Transverse colon (tissue), 4 donors: ENCODE results near the gene AARSD1. TPM values are rescaled to one million over a fixed set of nuclear protein-coding genes. Genes with fewer than 3 reads are reported as not detected.

Source experiments
- DNase-seq: peaks from one replicate; pipeline ENCODE4 v3.0.0-alpha.2; 2019
- H3K27ac ChIP-seq, 4 donors: fragments of 200-600 bp; sonication (generic); 2 replicates each; pipeline ENCODE4 v1.5.1; 2016 to 2018; ENCODE audit warnings: inconsistent platforms in 4 of 4
- H3K27me3 ChIP-seq: fragments of 200-600 bp; sonication (generic); 2 replicates; pipeline ENCODE4 v1.5.1; 2017; ENCODE audit warnings: inconsistent platforms
- H3K36me3 ChIP-seq, 4 donors: fragments of 200-600 bp; sonication (generic); 2 replicates each; pipeline ENCODE4 v1.5.1; 2017 to 2019; ENCODE audit warnings: inconsistent platforms in 4 of 4
- H3K4me1 ChIP-seq, 4 donors: fragments of 200-600 bp; sonication (generic); 2 replicates each; pipeline ENCODE4 v1.5.1; 2017 to 2020; ENCODE audit warnings: inconsistent platforms in 4 of 4
- H3K4me3 ChIP-seq, 4 donors: fragments of 200-600 bp; sonication (generic); 1 replicate in 1 of 4; 2 replicates in 3 of 4; pipeline versions ENCODE4 v1.5.1 to v1.6.1; 2017 to 2019; ENCODE audit warnings: inconsistent platforms in 4 of 4
- H3K9me3 ChIP-seq, 2 donors: fragments of 200-600 bp; sonication (generic); 2 replicates each; pipeline ENCODE4 v1.5.1; 2017 to 2019; ENCODE audit warnings: inconsistent platforms in 2 of 2
- EP300 ChIP-seq: sonication (generic); formaldehyde crosslinking; IDR thresholded peaks from one replicate; pipeline ENCODE4 v1.6.1; 2017; ENCODE audit warnings: antibody characterized with exemption, low read depth
- POLR2A ChIP-seq: fragments of 450-650 bp; IDR thresholded peaks from one replicate; pipeline ENCODE4 v1.6.1; 2016; ENCODE audit warnings: antibody characterized with exemption, mild to moderate bottlenecking, moderate library complexity
- POLR2AphosphoS5 ChIP-seq, 3 donors: sonication (generic); formaldehyde crosslinking; IDR thresholded peaks; one replicate each; pipeline ENCODE4 v1.6.1; 2016; ENCODE audit warnings: antibody characterized with exemption in 3 of 3
- WGBS, 2 donors: methylation state at CpG; one replicate each; pipeline ENCODE4 v1.1.5; 2018; ENCODE audit warnings: low coverage in 1 of 2; 5-methylcytosine and 5-hydroxymethylcytosine counted together
- in situ Hi-C, 4 donors: fragments of 200-750 bp; cut with MboI; loops; one replicate each; pipeline versions ENCODE4 v1.15.0 to v1.15.1; 2017; ENCODE audit warnings: low sequenced_read_pairs in 3 of 4, low pct_ligation_motif_present in 1 of 4, low pct_unique_long_range_greater_than_20kb in 1 of 4
- intact Hi-C: fragments of 100-400 bp; cut with DNase I; formaldehyde crosslinking; loops from one replicate; pipeline ENCODE4 v1.15.1; 2023; ENCODE audit warnings: low total_unique reads
- total RNA-seq, 4 donors: library from RNA; depleted of rRNA; stranded (reverse); fragments of >200 nt; gene quantifications; one replicate each; pipeline ENCODE4 v1.1.0, GENCODE V29; 2016
- TF ChIP-seq, protein P1 (sequence below), 5 experiments: fragments of 200-600 bp in 3 of 5; fragments of 450-650 bp in 2 of 5; sonication (generic) in 3 of 5; IDR thresholded peaks; 1 replicate in 2 of 5; 2 replicates in 3 of 5; pipeline ENCODE4 v1.5.1; 2016 to 2017; ENCODE audit warnings: antibody characterized with exemption in 5 of 5, inconsistent platforms in 3 of 5, mild to moderate bottlenecking in 2 of 5, moderate library complexity in 1 of 5

AARSD1 gene
- total RNA-seq, 4 donors from 2014 or later = 2.6 to 21.9 (median 9.5) TPM

DNA sequence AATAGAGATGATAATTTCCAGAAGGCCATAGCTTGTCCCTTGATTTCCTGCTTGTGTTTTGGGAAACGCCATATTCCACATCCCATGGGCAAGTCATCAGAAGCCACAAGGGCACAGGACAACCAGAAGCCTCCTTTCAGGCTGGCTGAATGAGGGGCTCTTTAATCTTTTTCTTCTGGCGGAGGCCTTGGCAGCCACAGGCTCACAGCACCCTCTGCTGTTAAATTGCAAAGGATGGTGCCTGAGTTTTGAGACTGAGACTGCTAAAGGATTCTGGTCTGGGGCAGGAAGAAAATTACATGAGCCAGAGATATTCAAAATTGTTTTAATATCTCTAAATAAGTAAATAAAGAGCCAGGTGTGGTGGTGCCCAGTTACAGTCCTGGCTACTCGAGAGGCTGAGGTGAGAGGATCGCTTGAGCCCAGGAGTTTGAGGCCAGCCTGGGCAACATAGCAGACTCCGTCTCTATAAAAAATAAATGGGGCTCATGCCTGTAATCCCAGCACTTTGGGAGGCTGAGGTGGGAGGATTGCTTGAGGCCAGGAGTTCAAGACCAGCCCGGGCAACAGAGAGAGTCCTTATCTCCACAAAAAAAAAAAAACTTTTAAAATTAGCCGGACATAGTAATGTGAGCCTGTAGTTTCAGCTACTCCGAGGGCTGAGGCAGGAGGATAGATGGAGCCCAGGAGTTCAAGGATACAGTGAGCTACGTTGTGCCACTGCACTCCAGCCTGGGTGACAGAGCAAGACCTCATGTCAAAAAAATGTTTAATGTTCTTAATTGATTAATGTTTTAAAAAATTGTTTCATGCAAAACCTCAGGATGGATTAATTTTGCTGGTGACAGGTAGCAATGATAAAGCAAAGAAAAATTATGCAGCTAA lies 26.3 kb downstream of the AARSD1 start:
- Histone ChIP-seq H3K36me3 (no peaks in the 10 kb centered on the region), H3K4me3 (no peak overlapping the region), H3K27me3 (peaks cover 21% of the 10 kb centered on the region), H3K9me3 (no peaks in the 10 kb centered on the region), H3K4me1 (no peaks in the 10 kb centered on the region), H3K27ac (no peak overlapping the region)
- 36 to 37% methylated on average over 8 to 9 of the region's 9 CpGs for WGBS, 2 donors
- peak; percentile 29 for DNase-seq
- in situ Hi-C loops = loop anchor here (10.0 to 25.0 kb wide), 3 partner anchors 93 to 226 kb away; partner anchors contain the start of genes AOC2 (in 2 of the 4) and PSME3 (in 1 of the 4)
- TF ChIP-seq, protein P1, sequence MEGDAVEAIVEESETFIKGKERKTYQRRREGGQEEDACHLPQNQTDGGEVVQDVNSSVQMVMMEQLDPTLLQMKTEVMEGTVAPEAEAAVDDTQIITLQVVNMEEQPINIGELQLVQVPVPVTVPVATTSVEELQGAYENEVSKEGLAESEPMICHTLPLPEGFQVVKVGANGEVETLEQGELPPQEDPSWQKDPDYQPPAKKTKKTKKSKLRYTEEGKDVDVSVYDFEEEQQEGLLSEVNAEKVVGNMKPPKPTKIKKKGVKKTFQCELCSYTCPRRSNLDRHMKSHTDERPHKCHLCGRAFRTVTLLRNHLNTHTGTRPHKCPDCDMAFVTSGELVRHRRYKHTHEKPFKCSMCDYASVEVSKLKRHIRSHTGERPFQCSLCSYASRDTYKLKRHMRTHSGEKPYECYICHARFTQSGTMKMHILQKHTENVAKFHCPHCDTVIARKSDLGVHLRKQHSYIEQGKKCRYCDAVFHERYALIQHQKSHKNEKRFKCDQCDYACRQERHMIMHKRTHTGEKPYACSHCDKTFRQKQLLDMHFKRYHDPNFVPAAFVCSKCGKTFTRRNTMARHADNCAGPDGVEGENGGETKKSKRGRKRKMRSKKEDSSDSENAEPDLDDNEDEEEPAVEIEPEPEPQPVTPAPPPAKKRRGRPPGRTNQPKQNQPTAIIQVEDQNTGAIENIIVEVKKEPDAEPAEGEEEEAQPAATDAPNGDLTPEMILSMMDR (IDR thresholded peaks at IDR 0.05) = peak; percentile 45 to 61 (median 52)
- TF ChIP-seq POLR2A = no peak
- intact Hi-C loops = loop anchor here (5.0 kb wide), 1 partner anchor 96 kb away; the partner anchor contains the start of gene AOC2

- in situ Hi-C loops (loop anchor here in 3 of 4 donors (10.0 to 25.0 kb wide), 4 partner anchors 75 to 217 kb away; partner anchors contain the start of genes AOC2 (in 2 of the 3), AOC3 (in 1 of the 3) and PSME3 (in 1 of the 3)), intact Hi-C loops (no loop called here)
- H3K36me3 ChIP-seq = no peaks in the 10 kb centered on the region
- 89% methylated on average over 1 of the region's 1 CpG; no CpG with 5 or more reads in 1 of the 2 donors for WGBS, 2 donors
- no peak overlapping the region for H3K4me3 ChIP-seq
- no peak for DNase-seq
- peaks cover 0 to 7% (median 5%) of the 10 kb centered on the region in 4 donors for H3K4me1 ChIP-seq
- peak overlapping the region in 1 of 4 donors; percentile 70 for H3K27ac ChIP-seq
- TF ChIP-seq EP300 = no peak
- no peak for TF ChIP-seq POLR2AphosphoS5 (IDR thresholded peaks at IDR 0.05)
- TF ChIP-seq, protein P1 (IDR thresholded peaks at IDR 0.05) = no peak
- no peak for TF ChIP-seq POLR2A
- H3K27me3 ChIP-seq = peaks cover 42% of the 10 kb centered on the region
- no peaks in the 10 kb centered on the region for H3K9me3 ChIP-seq
Measured at GRCh38 chr17:42929497-42929844, 34.8 kb downstream of the AARSD1 start.

GRCh38 chr17:42928714-42929496 lies 35.3 kb downstream of the AARSD1 start:
- Histone ChIP-seq H3K27ac (peak overlapping the region; percentile 49 to 74 (median 68)), H3K36me3 (no peaks in the 10 kb centered on the region), H3K4me1 (peaks cover 0 to 7% (median 5%) of the 10 kb centered on the region in 4 donors), H3K9me3 (no peaks in the 10 kb centered on the region), H3K4me3 (no peak overlapping the region), H3K27me3 (peaks cover 42% of the 10 kb centered on the region)
- peak; percentile 18 for DNase-seq
- 33 to 40% methylated on average over 7 to 9 of the region's 9 CpGs for WGBS, 2 donors
- in situ Hi-C loops = loop anchor here in 3 of 4 donors (10.0 to 25.0 kb wide), 4 partner anchors 74 to 217 kb away; partner anchors contain the start of genes AOC2 (in 2 of the 3), AOC3 (in 1 of the 3) and PSME3 (in 1 of the 3)
- TF ChIP-seq EP300 (no peak), POLR2A (no peak), POLR2AphosphoS5 (IDR thresholded peaks at IDR 0.05) (no peak)
- TF ChIP-seq, protein P1 (IDR thresholded peaks at IDR 0.05) = peak; percentile 58 to 83 (median 65)
- intact Hi-C loops = no loop called here
